ENCODE results near the gene GJC1.

DNA sequence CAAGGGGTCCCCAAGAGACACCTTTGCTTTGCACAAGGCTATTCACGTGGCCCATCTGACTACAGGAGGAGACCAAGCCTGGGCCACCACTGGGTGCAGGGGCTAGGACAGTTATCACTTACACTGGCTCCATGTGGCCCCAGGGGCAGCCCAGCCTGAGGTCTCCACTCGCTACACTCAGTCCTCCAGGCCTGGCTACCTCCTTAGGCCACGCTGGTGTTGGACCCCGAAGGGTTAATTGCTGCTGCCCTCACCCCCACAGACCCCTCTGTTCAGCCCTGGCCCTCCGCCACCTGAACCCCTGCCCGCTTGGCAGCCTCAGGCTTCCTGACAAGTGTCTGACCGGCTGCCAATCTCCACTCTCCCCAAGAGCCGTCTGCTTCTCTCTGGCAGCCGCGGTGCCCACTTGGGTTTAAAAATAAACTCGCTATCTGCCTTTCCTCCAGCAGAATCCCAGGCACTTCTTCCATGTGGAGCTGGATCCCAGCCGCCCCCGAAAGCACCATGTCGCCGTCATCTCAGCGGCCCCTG is 43.5 kb downstream of the GJC1 start:
- TF ChIP-seq, protein P1, sequence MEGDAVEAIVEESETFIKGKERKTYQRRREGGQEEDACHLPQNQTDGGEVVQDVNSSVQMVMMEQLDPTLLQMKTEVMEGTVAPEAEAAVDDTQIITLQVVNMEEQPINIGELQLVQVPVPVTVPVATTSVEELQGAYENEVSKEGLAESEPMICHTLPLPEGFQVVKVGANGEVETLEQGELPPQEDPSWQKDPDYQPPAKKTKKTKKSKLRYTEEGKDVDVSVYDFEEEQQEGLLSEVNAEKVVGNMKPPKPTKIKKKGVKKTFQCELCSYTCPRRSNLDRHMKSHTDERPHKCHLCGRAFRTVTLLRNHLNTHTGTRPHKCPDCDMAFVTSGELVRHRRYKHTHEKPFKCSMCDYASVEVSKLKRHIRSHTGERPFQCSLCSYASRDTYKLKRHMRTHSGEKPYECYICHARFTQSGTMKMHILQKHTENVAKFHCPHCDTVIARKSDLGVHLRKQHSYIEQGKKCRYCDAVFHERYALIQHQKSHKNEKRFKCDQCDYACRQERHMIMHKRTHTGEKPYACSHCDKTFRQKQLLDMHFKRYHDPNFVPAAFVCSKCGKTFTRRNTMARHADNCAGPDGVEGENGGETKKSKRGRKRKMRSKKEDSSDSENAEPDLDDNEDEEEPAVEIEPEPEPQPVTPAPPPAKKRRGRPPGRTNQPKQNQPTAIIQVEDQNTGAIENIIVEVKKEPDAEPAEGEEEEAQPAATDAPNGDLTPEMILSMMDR (conservative IDR thresholded peaks at IDR 0.05; ENCODE audit: low read depth, low read length) = no peak
- no peak for TF ChIP-seq EZH2 (IDR thresholded peaks at IDR 0.05; ENCODE audit: borderline replicate concordance, low read depth, low read length, poor library complexity, severe bottlenecking)
